H1 (cell line): ENCODE data around the gene ARHGEF5. TPM values are rescaled to one million over a fixed set of nuclear protein-coding genes. Genes with fewer than 3 reads are reported as not detected.

Experiments used
- CTCF ChIA-PET: fragments of 300-600 bp; sonication (Branson Sonifier 250); formaldehyde crosslinking; loops from one replicate; lab custom pipeline; 2021; ENCODE audit not compliant: partially characterized antibody; lab: Charles Lee
- POLR2A ChIA-PET: fragments of 300-600 bp; sonication (Branson Sonifier 250); formaldehyde crosslinking; loops from one replicate; lab custom pipeline; 2021; ENCODE audit warnings: inconsistent platforms; ENCODE audit not compliant: partially characterized antibody; lab: Charles Lee
- DNase-seq, 2 experiments: peaks; one replicate each; pipeline versions ENCODE4 v3.0.0 to v3.0.0-alpha.2; 2010 to 2022; ENCODE audit warnings: low spot score in 2 of 2, low read depth in 1 of 2, mixed read lengths in 1 of 2
- FAIRE-seq: peaks from 2 replicates; lab custom pipeline; 2011; peaks lifted over from hg19 to GRCh38; lab: Jason Lieb, UNC
- H2AFZ ChIP-seq: 2 replicates; pipeline ENCODE4 v1.8.1; 2012; ENCODE audit warnings: low read length, inconsistent platforms
- H2AK5ac ChIP-seq: 2 replicates; pipeline ENCODE4 v1.6.1; 2013; ENCODE audit warnings: low read depth, low read length
- H2BK120ac ChIP-seq: replicated peaks from 2 replicates; pipeline ENCODE3; 2013; ENCODE audit warnings: low read depth, low read length, inconsistent platforms
- H2BK12ac ChIP-seq: 2 replicates; pipeline ENCODE4 v1.6.1; 2013; ENCODE audit warnings: low read depth, low read length
- H2BK15ac ChIP-seq: 2 replicates; pipeline ENCODE4 v1.6.1; 2013; ENCODE audit warnings: low read length
- H2BK20ac ChIP-seq: 2 replicates; pipeline ENCODE4 v1.6.1; 2013; ENCODE audit warnings: low read length
- H2BK5ac ChIP-seq: 2 replicates; pipeline ENCODE4 v1.6.1; 2013; ENCODE audit warnings: low read depth, low read length
- H3K14ac ChIP-seq: 2 replicates; pipeline ENCODE4 v1.6.1; 2013; ENCODE audit warnings: inconsistent platforms; ENCODE audit not compliant: insufficient read length
- H3K18ac ChIP-seq: 2 replicates; pipeline ENCODE4 v1.6.1; 2013; ENCODE audit warnings: low read length; ENCODE audit errors: extremely low read depth
- H3K23ac ChIP-seq: 2 replicates; pipeline ENCODE4 v1.6.1; 2013; ENCODE audit warnings: inconsistent platforms; ENCODE audit not compliant: insufficient read length
- H3K23me2 ChIP-seq: 2 replicates; pipeline ENCODE4 v1.6.1; 2013; ENCODE audit warnings: low read depth, low read length
- H3K27ac ChIP-seq: 2 replicates; pipeline ENCODE4 v1.6.1; 2011; ENCODE audit warnings: low read depth, low read length, inconsistent platforms
- H3K27me3 ChIP-seq, 4 experiments: replicated peaks in 1 of 4; 1 replicate in 1 of 4; 2 replicates in 3 of 4; pipeline versions ENCODE4 v1.6.1 to v1.8.1; 2011 to 2013; ENCODE audit warnings: low read length in 3 of 4, mild to moderate bottlenecking in 3 of 4, inconsistent platforms in 2 of 4, mixed read lengths in 2 of 4, moderate library complexity in 1 of 4; ENCODE audit not compliant: control insufficient read depth in 3 of 4, insufficient read depth in 3 of 4; ENCODE audit errors: extremely low read depth in 1 of 4
- H3K36me3 ChIP-seq, 4 experiments: 2 replicates each; pipeline versions ENCODE4 v1.6.1 to v1.8.1; 2011 to 2013; ENCODE audit warnings: mild to moderate bottlenecking in 4 of 4, low read length in 3 of 4, moderate library complexity in 2 of 4, control low read depth in 1 of 4, inconsistent platforms in 1 of 4; ENCODE audit not compliant: insufficient read depth in 4 of 4, control insufficient read depth in 2 of 4
- H3K4ac ChIP-seq: replicated peaks from 2 replicates; pipeline ENCODE3; 2013; ENCODE audit warnings: low read length, low read depth, mixed read lengths, inconsistent platforms; ENCODE audit not compliant: insufficient read length
- H3K4me1 ChIP-seq, 4 experiments: replicated peaks in 1 of 4; 1 replicate in 1 of 4; 2 replicates in 3 of 4; pipeline versions ENCODE4 v1.6.1 to v1.8.1; 2011 to 2013; ENCODE audit warnings: low read length in 3 of 4, inconsistent platforms in 2 of 4, mixed read lengths in 1 of 4; ENCODE audit not compliant: insufficient read depth in 4 of 4, control insufficient read depth in 3 of 4
- H3K4me2 ChIP-seq, 2 experiments: 2 replicates each; pipeline versions ENCODE4 v1.6.1 to v1.8.1; 2011 to 2013; ENCODE audit warnings: low read depth in 2 of 2, low read length in 2 of 2, control low read depth in 1 of 2, inconsistent platforms in 1 of 2, mild to moderate bottlenecking in 1 of 2; ENCODE audit not compliant: insufficient read depth in 1 of 2
- H3K4me3 ChIP-seq, 4 experiments: fragments of 200-600, 300-600 bp in 1 of 4; sonication (generic), shearing (Covaris generic), sonication (Bioruptor Twin) in 1 of 4; 2 replicates each; pipeline versions ENCODE4 v1.5.1 to v1.8.1; 2011 to 2016; ENCODE audit warnings: low read length in 4 of 4, low read depth in 3 of 4, control low read depth in 2 of 4, inconsistent platforms in 2 of 4, mild to moderate bottlenecking in 2 of 4, mixed read lengths in 1 of 4, moderate library complexity in 1 of 4; ENCODE audit not compliant: insufficient read depth in 2 of 4; ENCODE audit errors: extremely low read depth in 1 of 4
- H3K56ac ChIP-seq: replicated peaks from 2 replicates; pipeline ENCODE3; 2013; ENCODE audit warnings: low read depth, mild to moderate bottlenecking, mixed read lengths, low read length, inconsistent platforms; ENCODE audit not compliant: insufficient read length
- H3K79me1 ChIP-seq: 2 replicates; pipeline ENCODE4 v1.6.1; 2013; ENCODE audit warnings: low read depth, low read length, control low read depth
- H3K79me2 ChIP-seq, 2 experiments: 2 replicates each; pipeline versions ENCODE4 v1.6.1 to v1.8.1; 2012 to 2013; ENCODE audit warnings: low read length in 2 of 2, mild to moderate bottlenecking in 2 of 2, inconsistent platforms in 1 of 2; ENCODE audit not compliant: insufficient read depth in 2 of 2, control insufficient read depth in 1 of 2
- H3K9ac ChIP-seq, 4 experiments: replicated peaks in 1 of 4; 1 replicate in 1 of 4; 2 replicates in 3 of 4; pipeline versions ENCODE4 v1.6.1 to v1.8.1; 2011 to 2013; ENCODE audit warnings: low read depth in 3 of 4, low read length in 3 of 4, control low read depth in 2 of 4, mild to moderate bottlenecking in 2 of 4, moderate library complexity in 2 of 4, inconsistent platforms in 1 of 4; ENCODE audit errors: extremely low read depth in 1 of 4
- H3K9me3 ChIP-seq, 2 experiments: 2 replicates each; pipeline versions ENCODE4 v1.6.1 to v1.8.1; 2012 to 2013; ENCODE audit warnings: mild to moderate bottlenecking in 2 of 2, moderate library complexity in 2 of 2, control low read depth in 1 of 2, inconsistent platforms in 1 of 2, low read depth in 1 of 2, low read length in 1 of 2, mixed read lengths in 1 of 2; ENCODE audit not compliant: insufficient read depth in 2 of 2
- H4K20me1 ChIP-seq, 2 experiments: replicated peaks in 1 of 2; 2 replicates each; pipeline versions ENCODE3 to v1.8.1; 2011 to 2013; ENCODE audit warnings: inconsistent platforms in 2 of 2, low read length in 2 of 2, mild to moderate bottlenecking in 1 of 2; ENCODE audit not compliant: insufficient read depth in 2 of 2, control insufficient read depth in 1 of 2
- H4K5ac ChIP-seq: 2 replicates; pipeline ENCODE4 v1.6.1; 2013; ENCODE audit warnings: low read length, low read depth, mixed read lengths, inconsistent platforms; ENCODE audit not compliant: insufficient read length
- H4K8ac ChIP-seq: 2 replicates; pipeline ENCODE4 v1.8.0; 2013; ENCODE audit warnings: mild to moderate bottlenecking, moderate library complexity, low read length, inconsistent platforms; ENCODE audit not compliant: insufficient read depth; ENCODE audit errors: extremely low read depth
- H4K91ac ChIP-seq: replicated peaks from 2 replicates; pipeline ENCODE3; 2013; ENCODE audit warnings: low read length, mixed read lengths, inconsistent platforms; ENCODE audit not compliant: insufficient read length
- whole genome bisulfite sequencing, 2 experiments: shearing (Covaris generic) in 1 of 2; methylation state at CpG; one replicate each; pipeline versions ENCODE4 v1.1.6 to v1.1.7; 2013 to 2015; ENCODE audit warnings: low lambda C conversion rate in 2 of 2, mixed read lengths in 2 of 2, inconsistent platforms in 1 of 2, low coverage in 1 of 2, missing lambda C conversion rate in 1 of 2; ENCODE audit not compliant: insufficient replicate concordance in 2 of 2, insufficient coverage in 1 of 2, insufficient read length in 1 of 2; ENCODE audit errors: extremely low coverage in 1 of 2, missing lambda C conversion rate in 1 of 2; 5-methylcytosine and 5-hydroxymethylcytosine counted together
- polyA plus RNA-seq, 7 experiments: library from polyadenylated mRNA; depleted of rRNA in 3 of 7; stranded (reverse) in 5 of 7; unstranded in 2 of 7; fragments of >200 nt in 5 of 7; fragments of 200-250 nt in 2 of 7; gene quantifications; 1 replicate in 5 of 7; 2 replicates in 1 of 7; 4 replicates in 1 of 7; pipeline versions ENCODE4 v1.2.1 to v1.2.3, GENCODE V29; 2011 to 2013; ENCODE audit warnings: missing spikeins in 2 of 7, mixed read lengths in 2 of 7
- total RNA-seq: library from RNA; stranded (reverse); fragmentation: NEBNext Ultra II Directional; extraction: Animal tissue kit (Norgen Biotek cat#: 25700); gene quantifications from 2 replicates; pipeline ENCODE4 v1.2.1, GENCODE V29; 2021

The ARHGEF5 gene
- total and polyA plus RNA-seq, 2 of the 8 experiments (the other 6 are each of a cell fraction or from before 2014, with no cell fraction given), result 12.8 to 34.6 TPM

GRCh38 chr7:144401490-144401889, 46.3 kb downstream of the ARHGEF5 start:
- Histone ChIP-seq H3K9ac (no peak overlapping the region), H4K91ac (no peak overlapping the region), H2BK120ac (no peak overlapping the region), H3K27ac (no peak overlapping the region), H3K14ac (no peak overlapping the region), H3K18ac (no peak overlapping the region), H3K23me2 (no peaks in the 10 kb centered on the region), H3K56ac (no peak overlapping the region), H2AK5ac (no peak overlapping the region), H3K9me3 (no peaks in the 10 kb centered on the region), H3K79me2 (no peaks in the 10 kb centered on the region), H2BK5ac (no peak overlapping the region), H4K8ac (no peak overlapping the region), H2AFZ (no peak overlapping the region; the same call in 1 of the 2 replicates), H2BK15ac (no peak overlapping the region), H2BK20ac (no peak overlapping the region), H4K5ac (no peak overlapping the region), H3K36me3 (no peaks in the 10 kb centered on the region), H3K79me1 (no peaks in the 10 kb centered on the region), H3K23ac (no peak overlapping the region), H3K27me3 (no peaks in the 10 kb centered on the region), H4K20me1 (no peaks in the 10 kb centered on the region), H3K4ac (no peak overlapping the region), H3K4me2 (no peak overlapping the region), H2BK12ac (no peak overlapping the region), H3K4me3 (no peak overlapping the region), H3K4me1 (no peaks in the 10 kb centered on the region)
- POLR2A ChIA-PET, result no interaction called here
- CTCF ChIA-PET, result interaction anchor here (0.6 to 2.4 kb wide), 5 partner anchors 10 to 1203 kb away, joined by 3 to 16 read pairs (median 4); no protein-coding TSS in a partner anchor
- WGBS, 2 experiments, result 78% methylated on average over 5 of the region's 5 CpGs; no CpG with 5 or more reads in 1 of the 2 experiments
- DNase-seq (peak in 1 of 2 experiments; percentile 14), FAIRE-seq (no peak)
